ENCODE measurements around the gene SMAD2.

SMAD2 gene

DNA sequence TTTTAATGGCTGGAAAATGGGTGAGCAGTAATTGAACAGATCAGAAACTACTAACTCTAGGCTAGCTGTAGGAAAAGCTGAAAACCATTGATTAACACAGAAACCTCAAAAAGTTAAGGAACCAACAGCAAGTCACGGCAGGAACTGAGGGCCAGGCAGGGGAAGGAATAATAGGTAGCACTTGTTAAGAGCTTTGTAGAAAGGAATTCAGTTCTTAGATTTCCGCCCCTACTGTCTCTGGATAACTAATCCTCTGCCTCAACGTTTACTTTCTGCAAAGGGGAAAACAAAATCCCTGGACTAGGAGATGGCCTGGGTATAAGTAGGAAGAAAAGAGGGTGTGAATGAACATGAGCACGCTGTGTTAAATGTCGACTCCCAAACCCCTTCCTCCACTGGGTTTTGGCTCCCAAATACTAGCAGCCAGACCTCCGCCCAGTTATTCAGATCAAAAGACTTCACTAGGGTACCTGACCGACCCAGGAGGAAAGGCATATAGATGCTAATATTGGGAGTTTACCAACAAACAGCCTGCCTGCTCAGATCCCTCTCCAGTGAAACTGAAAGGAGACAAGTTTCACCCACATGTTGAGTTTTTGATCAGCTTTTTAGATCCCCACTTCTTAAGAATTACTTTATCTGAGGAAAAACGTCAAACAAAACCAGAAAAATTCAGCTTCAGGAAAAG is 12.4 kb downstream of the SMAD2 start:
- Histone ChIP-seq H3K27ac (ENCODE audit: insufficient read depth, low read length, poor library complexity, severe bottlenecking) (no peak overlapping the region), H3K4me3 (ENCODE audit: insufficient read depth, low read depth, low read length, poor library complexity, severe bottlenecking) (no peak overlapping the region), H3K9me3 (ENCODE audit: control insufficient read depth, low read length) (no peaks in the 10 kb centered on the region), H3K36me3 (ENCODE audit: control insufficient read depth, insufficient read depth, low read length) (no peaks in the 10 kb centered on the region), H3K27me3 (replicated peaks; ENCODE audit: control insufficient read depth, insufficient read depth, low read length, poor library complexity, severe bottlenecking) (no peaks in the 10 kb centered on the region), H3K4me1 (ENCODE audit: control insufficient read depth, insufficient read depth, low read length, poor library complexity, severe bottlenecking) (peaks cover 8% of the 10 kb centered on the region)
- DNase-seq = no peak

DNA sequence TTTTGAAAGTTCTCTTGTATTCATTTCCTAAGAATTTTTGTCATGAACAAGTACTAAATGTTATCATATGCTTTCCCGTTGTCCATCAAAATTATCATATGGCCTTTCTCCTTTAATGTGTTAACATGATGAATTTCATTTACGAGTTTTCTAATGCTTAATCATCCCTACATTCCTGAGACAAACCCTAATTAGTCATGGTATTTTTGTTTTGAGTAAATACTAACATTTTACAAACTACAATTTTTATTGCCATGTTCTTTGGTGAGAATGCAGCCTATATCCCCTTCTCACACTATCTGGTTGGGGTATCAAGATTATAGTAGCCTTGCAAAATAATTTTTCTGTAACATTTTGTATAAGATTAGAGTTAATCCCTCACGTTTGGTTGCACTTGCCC is 14.5 kb downstream of the SMAD2 start:
- H3K36me3 ChIP-seq (ENCODE audit: control insufficient read depth, insufficient read depth, low read length) = no peaks in the 10 kb centered on the region
- H3K9me3 ChIP-seq (ENCODE audit: control insufficient read depth, low read length) = no peaks in the 10 kb centered on the region
- peaks cover 23% of the 10 kb centered on the region for H3K4me1 ChIP-seq (ENCODE audit: control insufficient read depth, insufficient read depth, low read length, poor library complexity, severe bottlenecking)
- no peaks in the 10 kb centered on the region for H3K27me3 ChIP-seq (replicated peaks; ENCODE audit: control insufficient read depth, insufficient read depth, low read length, poor library complexity, severe bottlenecking)
- no peak for DNase-seq
- H3K27ac ChIP-seq (ENCODE audit: insufficient read depth, low read length, poor library complexity, severe bottlenecking) = no peak overlapping the region
- H3K4me3 ChIP-seq (ENCODE audit: insufficient read depth, low read depth, low read length, poor library complexity, severe bottlenecking) = no peak overlapping the region

DNA sequence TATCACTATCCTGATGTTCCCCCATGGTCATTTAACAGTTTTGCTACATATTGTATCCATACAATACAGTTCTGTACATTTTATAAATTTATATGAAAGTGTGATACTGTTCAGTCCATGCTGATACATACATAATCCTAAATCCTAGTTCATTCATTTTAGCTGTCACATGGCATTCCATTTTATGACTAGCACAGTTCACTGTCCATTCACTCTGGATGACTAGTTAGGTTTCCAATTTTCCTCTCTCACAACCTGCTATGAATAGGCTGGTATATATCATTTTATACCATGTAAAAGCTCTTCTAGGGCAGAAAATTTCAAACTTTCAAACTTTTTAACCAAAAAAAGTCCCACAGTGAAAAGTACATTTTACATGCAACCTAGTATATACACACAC is 15.2 kb downstream of the SMAD2 start:
- no peak for DNase-seq
- Histone ChIP-seq H3K27ac (ENCODE audit: insufficient read depth, low read length, poor library complexity, severe bottlenecking) (no peak overlapping the region), H3K4me3 (ENCODE audit: insufficient read depth, low read depth, low read length, poor library complexity, severe bottlenecking) (no peak overlapping the region), H3K4me1 (ENCODE audit: control insufficient read depth, insufficient read depth, low read length, poor library complexity, severe bottlenecking) (peaks cover 21% of the 10 kb centered on the region), H3K27me3 (replicated peaks; ENCODE audit: control insufficient read depth, insufficient read depth, low read length, poor library complexity, severe bottlenecking) (no peaks in the 10 kb centered on the region), H3K9me3 (ENCODE audit: control insufficient read depth, low read length) (no peaks in the 10 kb centered on the region), H3K36me3 (ENCODE audit: control insufficient read depth, insufficient read depth, low read length) (no peaks in the 10 kb centered on the region)

DNA sequence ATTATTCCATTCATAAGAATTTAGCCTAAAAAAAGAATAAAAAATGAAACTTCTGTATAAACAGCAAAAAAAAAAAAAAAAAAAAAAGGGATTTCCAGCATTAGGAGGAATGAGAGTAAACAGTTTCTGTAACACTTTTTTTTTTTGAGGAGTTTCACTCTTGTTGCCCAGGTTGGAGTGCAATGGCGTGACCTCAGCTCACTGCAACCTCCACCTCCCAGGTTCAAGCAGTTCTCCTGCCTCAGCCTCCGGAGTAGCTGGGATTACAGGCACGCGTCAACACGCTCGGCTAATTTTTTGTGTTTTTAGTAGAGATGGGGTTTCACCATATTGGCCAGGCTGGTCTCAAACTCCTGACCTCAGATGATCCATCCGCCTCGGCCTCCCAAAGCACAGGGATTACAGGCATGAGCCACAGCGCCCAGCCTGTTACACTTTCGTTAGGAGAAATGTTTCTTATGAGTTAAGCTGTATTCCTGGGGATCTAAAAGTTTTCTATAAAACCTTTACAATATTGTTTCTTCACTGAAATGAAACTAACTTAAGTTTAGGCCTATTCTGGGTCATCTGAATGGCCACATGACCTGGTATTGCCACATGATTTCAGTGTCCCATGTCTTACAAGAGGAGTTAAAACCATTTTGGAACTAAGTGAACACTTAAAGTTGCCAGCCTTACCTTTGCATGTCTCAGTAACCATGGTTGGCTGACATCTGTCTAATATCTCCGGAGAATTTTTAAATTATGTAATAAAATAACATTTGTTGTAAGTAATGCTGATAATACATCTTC is 17.5 kb downstream of the SMAD2 start:
- peak overlapping the region; percentile 35 for H3K27ac ChIP-seq (ENCODE audit: insufficient read depth, low read length, poor library complexity, severe bottlenecking)
- H3K4me1 ChIP-seq (ENCODE audit: control insufficient read depth, insufficient read depth, low read length, poor library complexity, severe bottlenecking) = peaks cover 17% of the 10 kb centered on the region
- H3K9me3 ChIP-seq (ENCODE audit: control insufficient read depth, low read length) = no peaks in the 10 kb centered on the region
- no peak overlapping the region for H3K4me3 ChIP-seq (ENCODE audit: insufficient read depth, low read depth, low read length, poor library complexity, severe bottlenecking)
- H3K27me3 ChIP-seq (replicated peaks; ENCODE audit: control insufficient read depth, insufficient read depth, low read length, poor library complexity, severe bottlenecking) = no peaks in the 10 kb centered on the region
- no peaks in the 10 kb centered on the region for H3K36me3 ChIP-seq (ENCODE audit: control insufficient read depth, insufficient read depth, low read length)
- no peak for DNase-seq

DNA sequence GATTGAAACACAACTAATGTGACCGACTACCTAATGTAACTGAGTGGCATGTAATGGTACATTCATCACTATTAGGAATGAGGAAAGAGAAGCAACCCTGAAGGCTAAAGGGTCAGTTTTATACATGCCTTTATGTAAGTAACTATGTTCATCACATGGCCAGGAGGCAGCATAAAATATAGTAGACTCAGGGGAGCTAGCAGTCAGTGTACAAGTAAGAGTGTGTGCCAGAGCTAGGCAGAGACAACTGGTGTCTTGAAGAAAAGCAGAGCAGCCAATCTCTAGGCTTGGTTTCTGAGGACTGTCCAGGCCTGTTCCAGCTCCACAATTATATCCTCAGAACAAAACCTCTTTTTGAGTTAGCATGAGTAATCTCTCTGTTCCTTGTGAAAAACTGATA is 18.1 kb downstream of the SMAD2 start:
- Histone ChIP-seq H3K9me3 (ENCODE audit: control insufficient read depth, low read length) (no peaks in the 10 kb centered on the region), H3K4me1 (ENCODE audit: control insufficient read depth, insufficient read depth, low read length, poor library complexity, severe bottlenecking) (peaks cover 17% of the 10 kb centered on the region), H3K36me3 (ENCODE audit: control insufficient read depth, insufficient read depth, low read length) (no peaks in the 10 kb centered on the region), H3K27me3 (replicated peaks; ENCODE audit: control insufficient read depth, insufficient read depth, low read length, poor library complexity, severe bottlenecking) (no peaks in the 10 kb centered on the region), H3K4me3 (ENCODE audit: insufficient read depth, low read depth, low read length, poor library complexity, severe bottlenecking) (no peak overlapping the region), H3K27ac (ENCODE audit: insufficient read depth, low read length, poor library complexity, severe bottlenecking) (peak overlapping the region; percentile 35)
- DNase-seq = no peak

DNA sequence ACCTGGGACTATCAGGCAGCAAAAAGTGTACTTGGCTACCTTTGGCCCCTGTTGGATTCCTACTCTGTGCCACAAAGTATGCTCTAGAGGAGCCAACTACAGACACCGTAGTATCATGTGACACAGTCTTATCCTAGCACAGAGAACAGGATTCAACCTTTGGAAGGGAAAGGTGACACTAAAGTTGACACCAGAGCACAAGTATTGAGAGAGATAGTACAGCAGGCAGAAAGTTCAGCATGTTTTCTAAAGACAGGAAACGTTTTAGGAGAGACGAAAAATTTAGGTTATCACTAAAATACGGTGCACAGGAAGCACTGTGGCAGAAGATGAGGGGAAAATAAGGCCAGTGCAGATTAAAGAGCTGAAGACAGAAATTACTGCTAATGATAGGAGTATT is 18.6 kb downstream of the SMAD2 start:
- Histone ChIP-seq H3K36me3 (ENCODE audit: control insufficient read depth, insufficient read depth, low read length) (no peaks in the 10 kb centered on the region), H3K27ac (ENCODE audit: insufficient read depth, low read length, poor library complexity, severe bottlenecking) (peak overlapping the region; percentile 35), H3K4me3 (ENCODE audit: insufficient read depth, low read depth, low read length, poor library complexity, severe bottlenecking) (no peak overlapping the region), H3K27me3 (replicated peaks; ENCODE audit: control insufficient read depth, insufficient read depth, low read length, poor library complexity, severe bottlenecking) (no peaks in the 10 kb centered on the region), H3K9me3 (ENCODE audit: control insufficient read depth, low read length) (no peaks in the 10 kb centered on the region), H3K4me1 (ENCODE audit: control insufficient read depth, insufficient read depth, low read length, poor library complexity, severe bottlenecking) (peaks cover 17% of the 10 kb centered on the region)
- DNase-seq = no peak

DNA sequence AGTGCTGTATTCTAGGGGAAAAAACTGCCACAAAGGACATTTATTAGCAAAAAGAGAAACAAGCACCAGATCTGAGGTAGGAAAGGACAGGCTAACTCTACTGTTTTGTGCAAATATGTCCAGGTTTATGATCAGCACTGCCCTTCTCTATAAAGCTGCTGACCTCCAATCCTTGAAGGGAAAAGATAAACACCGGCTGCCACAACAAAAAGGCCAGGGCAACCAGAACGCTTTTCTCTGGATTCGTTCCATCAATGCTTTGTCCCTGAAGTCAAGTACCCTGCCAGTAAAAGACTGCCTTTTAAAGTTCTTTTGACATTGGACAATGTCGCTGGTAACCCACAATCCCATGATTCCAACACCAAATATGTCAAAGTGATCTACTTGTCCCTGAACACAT is 21.0 kb downstream of the SMAD2 start:
- no peak for DNase-seq
- Histone ChIP-seq H3K27me3 (replicated peaks; ENCODE audit: control insufficient read depth, insufficient read depth, low read length, poor library complexity, severe bottlenecking) (no peaks in the 10 kb centered on the region), H3K27ac (ENCODE audit: insufficient read depth, low read length, poor library complexity, severe bottlenecking) (no peak overlapping the region), H3K4me1 (ENCODE audit: control insufficient read depth, insufficient read depth, low read length, poor library complexity, severe bottlenecking) (peaks cover 17% of the 10 kb centered on the region), H3K9me3 (ENCODE audit: control insufficient read depth, low read length) (no peaks in the 10 kb centered on the region), H3K36me3 (ENCODE audit: control insufficient read depth, insufficient read depth, low read length) (no peaks in the 10 kb centered on the region), H3K4me3 (ENCODE audit: insufficient read depth, low read depth, low read length, poor library complexity, severe bottlenecking) (no peak overlapping the region)

DNA sequence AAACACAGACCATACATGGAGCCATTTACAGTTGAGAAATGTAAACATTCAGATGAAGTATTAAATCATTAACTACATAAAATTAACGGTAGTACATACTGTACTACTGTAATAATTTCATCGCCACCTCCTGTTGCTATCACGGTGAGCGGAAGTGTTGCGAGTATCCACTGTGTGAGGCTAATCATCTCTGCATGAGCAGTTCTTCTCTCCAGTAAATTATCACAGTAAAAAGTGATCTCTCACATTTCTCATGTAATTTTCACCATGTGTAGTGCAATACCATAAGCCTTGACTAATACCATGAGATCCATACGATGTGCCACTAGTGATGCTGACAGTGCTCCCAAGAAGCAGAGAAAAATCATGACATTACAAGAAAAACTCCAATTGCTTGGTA is 21.9 kb downstream of the SMAD2 start:
- no peak overlapping the region for H3K4me3 ChIP-seq (ENCODE audit: insufficient read depth, low read depth, low read length, poor library complexity, severe bottlenecking)
- no peaks in the 10 kb centered on the region for H3K36me3 ChIP-seq (ENCODE audit: control insufficient read depth, insufficient read depth, low read length)
- peaks cover 17% of the 10 kb centered on the region for H3K4me1 ChIP-seq (ENCODE audit: control insufficient read depth, insufficient read depth, low read length, poor library complexity, severe bottlenecking)

DNA sequence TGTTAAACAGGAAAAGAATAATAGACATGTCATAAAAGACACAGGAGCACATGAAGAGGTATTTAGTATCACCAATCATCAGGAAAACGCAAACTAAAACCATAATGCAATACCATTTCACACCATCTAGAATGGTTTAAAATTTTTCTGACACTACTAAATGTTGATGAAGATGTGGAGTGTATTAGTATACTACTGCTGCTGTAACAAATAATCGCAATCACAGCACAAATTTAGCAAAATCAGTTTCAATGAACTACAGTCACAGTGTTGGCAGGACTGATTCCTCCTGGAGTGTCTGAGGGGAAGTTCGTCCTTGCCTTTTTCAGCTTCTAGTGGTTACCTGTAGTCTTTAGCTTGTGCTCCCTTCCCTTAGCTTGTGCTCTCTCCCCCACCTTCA is 24.1 kb downstream of the SMAD2 start:
- no peaks in the 10 kb centered on the region for H3K36me3 ChIP-seq (ENCODE audit: control insufficient read depth, insufficient read depth, low read length)

More for the DNA sequence above, 21.9 kb downstream of the SMAD2 start:
- no peak for DNase-seq
- Histone ChIP-seq H3K27ac (ENCODE audit: insufficient read depth, low read length, poor library complexity, severe bottlenecking) (no peak overlapping the region), H3K9me3 (ENCODE audit: control insufficient read depth, low read length) (no peaks in the 10 kb centered on the region), H3K27me3 (replicated peaks; ENCODE audit: control insufficient read depth, insufficient read depth, low read length, poor library complexity, severe bottlenecking) (no peaks in the 10 kb centered on the region)

DNA sequence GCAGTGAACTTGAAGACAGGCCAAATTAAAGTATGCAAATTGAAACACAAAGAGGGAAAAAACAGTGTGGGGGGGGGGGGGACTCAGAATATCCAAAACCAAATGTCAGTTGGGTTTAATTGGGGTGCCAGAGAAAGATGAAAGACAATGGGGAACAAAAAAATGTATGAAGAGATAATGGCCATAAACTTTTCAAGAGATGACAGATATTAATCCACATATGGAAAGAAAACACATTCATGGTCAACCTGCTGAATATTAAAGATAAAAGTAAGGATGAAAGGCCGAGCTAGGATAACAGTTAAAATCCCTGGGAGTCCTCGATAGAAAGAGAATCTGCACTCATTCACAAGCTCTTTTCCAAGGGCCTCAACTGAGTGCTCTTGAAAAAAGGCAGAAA is 26.6 kb downstream of the SMAD2 start:
- Histone ChIP-seq H3K4me1 (ENCODE audit: control insufficient read depth, insufficient read depth, low read length, poor library complexity, severe bottlenecking) (peaks cover 3% of the 10 kb centered on the region), H3K9me3 (ENCODE audit: control insufficient read depth, low read length) (no peaks in the 10 kb centered on the region), H3K27me3 (replicated peaks; ENCODE audit: control insufficient read depth, insufficient read depth, low read length, poor library complexity, severe bottlenecking) (no peaks in the 10 kb centered on the region), H3K36me3 (ENCODE audit: control insufficient read depth, insufficient read depth, low read length) (no peaks in the 10 kb centered on the region), H3K27ac (ENCODE audit: insufficient read depth, low read length, poor library complexity, severe bottlenecking) (no peak overlapping the region), H3K4me3 (ENCODE audit: insufficient read depth, low read depth, low read length, poor library complexity, severe bottlenecking) (no peak overlapping the region)
- no peak for DNase-seq

More for the DNA sequence above, 24.1 kb downstream of the SMAD2 start:
- Histone ChIP-seq H3K27me3 (replicated peaks; ENCODE audit: control insufficient read depth, insufficient read depth, low read length, poor library complexity, severe bottlenecking) (no peaks in the 10 kb centered on the region), H3K27ac (ENCODE audit: insufficient read depth, low read length, poor library complexity, severe bottlenecking) (no peak overlapping the region), H3K4me1 (ENCODE audit: control insufficient read depth, insufficient read depth, low read length, poor library complexity, severe bottlenecking) (peaks cover 3% of the 10 kb centered on the region), H3K4me3 (ENCODE audit: insufficient read depth, low read depth, low read length, poor library complexity, severe bottlenecking) (no peak overlapping the region), H3K9me3 (ENCODE audit: control insufficient read depth, low read length) (no peaks in the 10 kb centered on the region)
- no peak for DNase-seq

Measured in effector memory CD4-positive, alpha-beta T cell (primary cell).